ENCODE measurements around the gene USP14. TPM values are rescaled to one million over a fixed set of nuclear protein-coding genes. Genes with fewer than 3 reads are reported as not detected.
"Not testable (repeated sequence)": the region's sequence is repeated elsewhere in the genome, so short reads cannot be mapped to it uniquely, and the experiment has no call there.

USP14 gene
- polyA plus RNA-seq (ENCODE audit: low read depth in 6 of 6): 10 to 100 TPM; 11.4 to 32.9 (median 25.6) TPM

DNA sequence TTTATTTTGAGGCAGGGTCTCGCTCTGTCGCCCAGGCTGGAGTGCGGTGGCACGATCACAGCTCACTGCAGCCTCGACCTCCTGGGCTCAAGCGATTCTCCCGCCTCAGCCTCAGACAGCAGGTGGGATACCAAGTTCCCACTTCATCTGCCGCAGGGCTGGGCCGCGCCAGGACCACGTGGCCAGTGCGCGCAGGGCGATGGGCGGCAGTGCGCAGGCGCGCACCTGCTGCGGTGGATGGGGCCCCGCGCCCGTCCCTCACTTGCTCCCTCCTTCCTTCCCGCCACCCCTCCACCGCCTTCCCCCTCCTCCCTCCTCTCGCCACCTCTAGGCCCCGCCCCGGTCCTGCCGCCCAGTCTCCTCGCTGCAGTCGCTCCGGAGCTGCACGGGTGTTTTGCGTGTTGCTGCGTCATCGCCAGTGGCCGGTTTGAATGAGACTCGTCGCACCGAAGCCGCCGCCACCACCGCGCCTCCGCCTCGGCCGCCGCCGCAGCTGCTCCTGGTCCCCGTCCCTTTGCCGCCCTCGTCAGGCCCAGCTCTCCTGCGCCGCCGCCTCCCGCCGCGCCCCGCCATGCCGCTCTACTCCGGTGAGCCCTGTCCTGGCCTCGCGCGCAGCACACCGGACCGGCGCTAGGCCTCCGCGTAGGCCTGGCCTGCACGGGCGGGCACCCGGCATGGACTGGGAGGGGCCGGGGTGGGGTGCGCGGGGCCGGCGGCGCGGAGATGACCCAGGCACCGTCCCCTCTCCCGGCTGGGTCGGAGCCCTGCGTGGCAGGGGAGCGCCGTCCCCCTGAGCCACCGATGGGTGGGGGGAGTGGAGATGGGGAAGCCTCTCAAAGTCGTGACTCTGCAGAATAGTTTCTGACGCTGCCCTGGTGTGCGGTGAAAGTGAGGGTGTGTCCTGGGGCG, at the start of gene USP14:
Gene USP14 (plus strand): TSS at position 430 of the 909 bp plus-strand sequence. CDS start 142 bp downstream, at position 572.
- peaks cover 0 to 5% (median 0%) of the 10 kb centered on the region in 3 donors for H3K27me3 Mint-ChIP-seq
- H3K4me3 Mint-ChIP-seq: peak within 1 kb of the TSS; percentile 86 to 98 (median 92)
- no peaks in the 10 kb centered on the region for H3K9me3 Mint-ChIP-seq
- DNase-seq (peak; percentile 92), ATAC-seq (ENCODE audit: low read depth in 2 of 2) (peak; percentile 82 to 85)
- no peaks in the 10 kb centered on the region for H3K36me3 Mint-ChIP-seq
- peak within 1 kb of the TSS; percentile 81 to 98 (median 95) for H3K27ac Mint-ChIP-seq
- peaks cover 18 to 35% (median 31%) of the 10 kb centered on the region in 3 donors for H3K4me1 Mint-ChIP-seq

GRCh38 chr18:108665-109063, 49.7 kb upstream of the USP14 start:
- not testable (repeated sequence) for H3K4me1 Mint-ChIP-seq, DNase-seq, H3K36me3 Mint-ChIP-seq, H3K27ac Mint-ChIP-seq, H3K4me3 Mint-ChIP-seq
- peaks cover 0 to 18% (median 4%) of the 10 kb centered on the region in 3 donors for H3K27me3 Mint-ChIP-seq
- ATAC-seq (ENCODE audit: low read depth in 2 of 2): peak in 1 of 2 donors; percentile 6
- H3K9me3 Mint-ChIP-seq: peaks cover 14 to 34% (median 30%) of the 10 kb centered on the region in 7 donors

- ATAC-seq (ENCODE audit: low read depth in 2 of 2); DNase-seq; H3K4me3 Mint-ChIP-seq; H3K36me3 Mint-ChIP-seq; H3K4me1 Mint-ChIP-seq; H3K27ac Mint-ChIP-seq: not testable (repeated sequence)
- H3K27me3 Mint-ChIP-seq: peaks cover 0 to 11% (median 4%) of the 10 kb centered on the region in 3 donors
- peaks cover 14 to 34% (median 30%) of the 10 kb centered on the region in 7 donors for H3K9me3 Mint-ChIP-seq
Observed at GRCh38 chr18:109130-109921, 49.0 kb upstream of the USP14 start.

DNA sequence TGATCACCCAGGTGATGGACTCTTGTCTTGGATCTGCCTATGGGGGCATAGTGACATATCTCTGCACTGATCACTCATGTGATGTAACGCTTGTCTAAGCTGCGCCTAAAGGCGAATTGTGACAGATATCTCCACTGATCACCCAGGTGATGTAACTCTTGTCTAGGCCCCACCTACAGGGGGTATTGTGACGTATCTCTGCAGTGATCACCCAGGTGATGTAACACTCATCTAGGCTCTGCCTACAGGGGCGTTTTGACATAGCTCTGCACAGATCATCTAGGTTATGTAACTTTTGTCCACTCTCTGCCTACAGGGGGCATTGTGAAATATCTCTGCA, 48.5 kb upstream of the USP14 start:
- peaks cover 14 to 34% (median 30%) of the 10 kb centered on the region in 7 donors for H3K9me3 Mint-ChIP-seq
- not testable (repeated sequence) for H3K4me3 Mint-ChIP-seq; DNase-seq; H3K27ac Mint-ChIP-seq; H3K4me1 Mint-ChIP-seq; ATAC-seq (ENCODE audit: low read depth in 2 of 2); H3K36me3 Mint-ChIP-seq; H3K27me3 Mint-ChIP-seq

GRCh38 chr18:110351-111201, 47.8 kb upstream of the USP14 start:
- Mint-ChIP-seq H3K9me3 (peaks cover 14 to 34% (median 30%) of the 10 kb centered on the region in 7 donors), H3K4me3 (peak overlapping the region in 6 of 8 donors; percentile 68 to 91 (median 82))
- not testable (repeated sequence) for H3K27ac Mint-ChIP-seq; H3K36me3 Mint-ChIP-seq; H3K27me3 Mint-ChIP-seq; H3K4me1 Mint-ChIP-seq; ATAC-seq (ENCODE audit: low read depth in 2 of 2)
- peak; percentile 5 for DNase-seq

- Mint-ChIP-seq H3K27ac (peak overlapping the region in 5 of 6 donors; percentile 38 to 92 (median 78)), H3K36me3 (peaks cover 0 to 7% of the 10 kb centered on the region in 2 donors)
- peak; percentile 41 to 82 for ATAC-seq (ENCODE audit: low read depth in 2 of 2)
Observed at GRCh38 chr18:111306-112014, 46.9 kb upstream of the USP14 start.

GRCh38 chr18:112015-112733, 46.2 kb upstream of the USP14 start:
- not testable (repeated sequence) for H3K36me3 Mint-ChIP-seq, H3K4me1 Mint-ChIP-seq, H3K27me3 Mint-ChIP-seq
- DNase-seq: peak; percentile 46
- H3K4me3 Mint-ChIP-seq: peak overlapping the region in 4 of 8 donors; percentile 17 to 75 (median 46)
- H3K27ac Mint-ChIP-seq: peak overlapping the region in 1 of 6 donors; percentile 67
- peaks cover 9 to 31% (median 25%) of the 10 kb centered on the region in 7 donors for H3K9me3 Mint-ChIP-seq
- peak in 1 of 2 donors; percentile 12 for ATAC-seq (ENCODE audit: low read depth in 2 of 2)

More at GRCh38 chr18:111306-112014, 46.9 kb upstream of the USP14 start:
- Mint-ChIP-seq H3K4me1 (peaks cover 5 to 8% (median 6%) of the 10 kb centered on the region in 3 donors), H3K4me3 (peak overlapping the region; percentile 68 to 92 (median 82)), H3K9me3 (peaks cover 14 to 37% (median 30%) of the 10 kb centered on the region in 7 donors), H3K27me3 (peaks cover 0 to 10% (median 4%) of the 10 kb centered on the region in 3 donors)
- peak; percentile 74 for DNase-seq

- not testable (repeated sequence) for H3K9me3 Mint-ChIP-seq; H3K27me3 Mint-ChIP-seq; H3K4me1 Mint-ChIP-seq; H3K27ac Mint-ChIP-seq; DNase-seq; ATAC-seq (ENCODE audit: low read depth in 2 of 2); H3K4me3 Mint-ChIP-seq; H3K36me3 Mint-ChIP-seq
Observed at GRCh38 chr18:120539-121260, 37.7 kb upstream of the USP14 start.

- ATAC-seq (ENCODE audit: low read depth in 2 of 2) (no peak), DNase-seq (no peak)
- Mint-ChIP-seq H3K4me3 (no peak overlapping the region), H3K4me1 (no peaks in the 10 kb centered on the region), H3K9me3 (peaks cover 0 to 4% (median under 1%) of the 10 kb centered on the region in 7 donors), H3K36me3 (no peaks in the 10 kb centered on the region), H3K27ac (no peak overlapping the region), H3K27me3 (peaks cover 0 to 1% (median 0%) of the 10 kb centered on the region in 3 donors)
Observed at GRCh38 chr18:135045-135444, 23.3 kb upstream of the USP14 start.

DNA sequence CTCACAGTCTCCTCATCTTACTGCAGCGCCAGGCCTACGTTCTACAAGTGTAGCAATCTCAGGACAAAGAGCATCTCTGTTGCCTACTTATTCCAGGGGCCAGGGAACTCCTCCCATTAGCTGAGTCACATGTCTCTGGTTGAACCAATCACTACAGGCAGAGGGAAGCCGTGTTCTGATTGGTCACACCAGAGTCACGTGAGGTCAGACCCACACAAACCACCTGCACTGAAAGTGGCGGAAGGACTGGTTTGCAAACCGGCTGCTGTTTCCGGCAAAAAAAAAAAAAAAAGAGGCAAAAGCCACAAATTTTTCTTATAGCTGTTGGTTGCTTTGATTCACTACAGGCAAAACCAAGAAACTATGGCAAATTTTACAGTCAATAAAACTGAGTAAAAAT, 21.9 kb upstream of the USP14 start:
- H3K36me3 Mint-ChIP-seq: no peaks in the 10 kb centered on the region
- ATAC-seq (ENCODE audit: low read depth in 2 of 2) (no peak), DNase-seq (no peak)
- H3K27me3 Mint-ChIP-seq: peaks cover 0 to 11% (median 2%) of the 10 kb centered on the region in 3 donors
- H3K9me3 Mint-ChIP-seq: no peaks in the 10 kb centered on the region
- H3K4me3 Mint-ChIP-seq: no peak overlapping the region
- no peaks in the 10 kb centered on the region for H3K4me1 Mint-ChIP-seq
- no peak overlapping the region for H3K27ac Mint-ChIP-seq

DNA sequence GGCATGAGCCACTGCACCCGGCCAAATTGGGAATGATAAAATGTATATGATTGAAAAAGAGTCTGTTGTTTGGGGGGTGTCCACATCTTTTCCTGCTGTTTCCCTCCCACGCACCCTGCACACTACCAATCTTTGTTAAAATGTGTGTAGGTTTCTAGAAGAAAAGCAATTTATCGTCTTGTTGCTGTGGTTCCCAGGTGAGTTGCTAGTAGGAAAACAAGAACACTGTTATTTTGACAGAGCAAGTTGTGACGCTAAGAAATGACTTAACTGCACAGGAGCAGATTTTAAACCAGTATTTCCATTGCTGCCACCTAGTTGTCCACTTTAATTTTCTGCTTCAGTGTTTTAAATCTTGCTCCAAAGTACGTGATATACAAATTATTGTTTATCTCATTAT, 21.0 kb upstream of the USP14 start:
- H3K4me1 Mint-ChIP-seq: no peaks in the 10 kb centered on the region
- no peaks in the 10 kb centered on the region for H3K9me3 Mint-ChIP-seq
- H3K27ac Mint-ChIP-seq: no peak overlapping the region
- DNase-seq: no peak
- peaks cover 0 to 13% (median 9%) of the 10 kb centered on the region in 3 donors for H3K27me3 Mint-ChIP-seq
- H3K36me3 Mint-ChIP-seq: no peaks in the 10 kb centered on the region
- ATAC-seq (ENCODE audit: low read depth in 2 of 2): no peak
- no peak overlapping the region for H3K4me3 Mint-ChIP-seq
